IMR-90 (cell line): Measurements from ENCODE around the gene CEACAM3. TPM values are rescaled to one million over a fixed set of nuclear protein-coding genes. Genes with fewer than 3 reads are reported as not detected.

ENCODE experiments used
- ATAC-seq: fragments of 200-7000 bp; cut with Tn5 transposase; 2 replicates; pipeline ENCODE4 v1.9.1; 2020; ENCODE audit warnings: low read depth, mild to moderate bottlenecking, moderate library complexity
- BruUV-seq: library from RNA; stranded (reverse); fragments of 400-500 nt; replicated peaks from 2 replicates; lab custom pipeline; 2021; lab: Mats Ljungman, UMichigan
- CTCF ChIA-PET: fragments of 300-600 bp; formaldehyde crosslinking; extraction: SDS; loops from one replicate; lab custom pipeline; 2021; ENCODE audit warnings: antibody characterized with exemption; lab: Yijun Ruan, JAX
- POLR2A ChIA-PET: fragments of 300-600 bp; sonication (Branson Sonifier 250); formaldehyde crosslinking; loops from one replicate; lab custom pipeline; 2022; ENCODE audit warnings: antibody characterized with exemption; ENCODE audit not compliant: unreplicated experiment; lab: Charles Lee
- DNase-seq: peaks from one replicate; pipeline ENCODE4 v3.0.0; 2013
- H2AFZ ChIP-seq: replicated peaks from 2 replicates; pipeline ENCODE3; 2013; ENCODE audit warnings: low read length, mild to moderate bottlenecking; ENCODE audit not compliant: poor library complexity
- H2AK5ac ChIP-seq: 2 replicates; pipeline ENCODE4 v1.6.1; 2013; ENCODE audit warnings: low read depth, low read length, inconsistent platforms
- H2AK9ac ChIP-seq: replicated peaks from 2 replicates; pipeline ENCODE3; 2013; ENCODE audit warnings: mild to moderate bottlenecking, low read depth, low read length, moderate library complexity; ENCODE audit not compliant: poor library complexity
- H2BK120ac ChIP-seq: 2 replicates; pipeline ENCODE4 v1.6.1; 2013; ENCODE audit warnings: low read depth, low read length, inconsistent platforms
- H2BK15ac ChIP-seq: 3 replicates; pipeline ENCODE4 v1.6.1; 2013; ENCODE audit warnings: low read depth, low read length, inconsistent platforms
- H2BK20ac ChIP-seq: 2 replicates; pipeline ENCODE4 v1.6.1; 2013; ENCODE audit warnings: low read depth, mild to moderate bottlenecking, inconsistent platforms, low read length, moderate library complexity
- H2BK5ac ChIP-seq: 2 replicates; pipeline ENCODE4 v1.6.1; 2013; ENCODE audit warnings: mild to moderate bottlenecking, low read depth, low read length, inconsistent platforms; ENCODE audit not compliant: poor library complexity, severe bottlenecking
- H3K14ac ChIP-seq: replicated peaks from 2 replicates; pipeline ENCODE4 v1.6.1; 2013; ENCODE audit warnings: low read depth, low read length, inconsistent platforms
- H3K18ac ChIP-seq: 2 replicates; pipeline ENCODE4 v1.6.1; 2013; ENCODE audit warnings: low read depth, low read length, control low read depth
- H3K23ac ChIP-seq: 2 replicates; pipeline ENCODE4 v1.6.1; 2013; ENCODE audit warnings: low read depth, low read length, inconsistent platforms
- H3K27ac ChIP-seq: 2 replicates; pipeline ENCODE4 v1.5.1; 2013; ENCODE audit warnings: mild to moderate bottlenecking, control low read depth, low read length; ENCODE audit not compliant: insufficient read depth
- H3K27me3 ChIP-seq: 2 replicates; pipeline ENCODE4 v1.6.1; 2013; ENCODE audit warnings: low read length; ENCODE audit not compliant: control insufficient read depth, insufficient read depth
- H3K36me3 ChIP-seq: 2 replicates; pipeline ENCODE4 v1.6.1; 2013; ENCODE audit warnings: low read length, mixed read lengths; ENCODE audit not compliant: control insufficient read depth, insufficient read depth
- H3K4ac ChIP-seq: 2 replicates; pipeline ENCODE4 v1.6.1; 2013; ENCODE audit warnings: low read depth, low read length, inconsistent platforms
- H3K4me1 ChIP-seq: 2 replicates; pipeline ENCODE4 v1.6.1; 2013; ENCODE audit warnings: low read length, mixed read lengths; ENCODE audit not compliant: control insufficient read depth, insufficient read depth
- H3K4me2 ChIP-seq: 2 replicates; pipeline ENCODE4 v1.6.1; 2013; ENCODE audit warnings: low read depth, mild to moderate bottlenecking, control low read depth, low read length, moderate library complexity
- H3K4me3 ChIP-seq: 2 replicates; pipeline ENCODE4 v1.5.1; 2013; ENCODE audit warnings: low read depth, mild to moderate bottlenecking, control low read depth, low read length, moderate library complexity; ENCODE audit not compliant: insufficient read depth
- H3K56ac ChIP-seq: 2 replicates; pipeline ENCODE4 v1.6.1; 2013; ENCODE audit warnings: low read length, inconsistent platforms; ENCODE audit not compliant: insufficient read depth; ENCODE audit errors: extremely low read depth
- H3K79me1 ChIP-seq, 2 experiments: 2 replicates each; pipeline ENCODE4 v1.6.1; 2013; ENCODE audit warnings: low read length in 2 of 2, inconsistent platforms in 1 of 2, low read depth in 1 of 2
- H3K9ac ChIP-seq: 2 replicates; pipeline ENCODE4 v1.6.1; 2013; ENCODE audit warnings: low read depth, low read length, control low read depth
- H3K9me1 ChIP-seq: 2 replicates; pipeline ENCODE4 v1.6.1; 2013; ENCODE audit warnings: low read length, inconsistent platforms; ENCODE audit not compliant: insufficient read depth
- H3K9me3 ChIP-seq: 2 replicates; pipeline ENCODE4 v1.6.1; 2013; ENCODE audit warnings: low read length; ENCODE audit not compliant: control insufficient read depth, insufficient read depth
- H4K20me1 ChIP-seq: 2 replicates; pipeline ENCODE4 v1.6.1; 2013; ENCODE audit warnings: low read length, inconsistent platforms; ENCODE audit not compliant: insufficient read depth
- H4K5ac ChIP-seq: 2 replicates; pipeline ENCODE4 v1.6.1; 2013; ENCODE audit warnings: mild to moderate bottlenecking, low read depth, low read length, control low read depth
- H4K8ac ChIP-seq, 2 experiments: 2 replicates each; pipeline ENCODE4 v1.6.1; 2013; ENCODE audit warnings: low read depth in 2 of 2, low read length in 2 of 2, control low read depth in 1 of 2, inconsistent platforms in 1 of 2
- H4K91ac ChIP-seq: 2 replicates; pipeline ENCODE4 v1.6.1; 2013; ENCODE audit warnings: low read depth, low read length, inconsistent platforms; ENCODE audit not compliant: insufficient read depth
- BHLHE40 ChIP-seq: fragments of 150-350 bp; IDR thresholded peaks from 2 replicates; pipeline ENCODE4 v1.6.1; 2016; ENCODE audit warnings: mild to moderate bottlenecking, low read depth, low read length
- RAD21 ChIP-seq: IDR thresholded peaks from 2 replicates; pipeline ENCODE4 v1.6.1; 2012; ENCODE audit warnings: low read length, improper control_type of control experiment
- WGBS, 2 experiments: methylation state at CpG; one replicate each; pipeline versions ENCODE4 v1.1.5 to v1.1.7; 2013; ENCODE audit warnings: missing lambda C conversion rate in 2 of 2; ENCODE audit not compliant: insufficient read length in 1 of 2; ENCODE audit errors: extremely low coverage in 2 of 2; 5-methylcytosine and 5-hydroxymethylcytosine counted together
- dilution Hi-C: fragments of 300-500 bp; cut with HindIII; formaldehyde crosslinking; loops from one replicate; pipeline ENCODE4 v1.14.3; 2018; ENCODE audit warnings: low sequenced_read_pairs; ENCODE audit not compliant: unreplicated experiment
- in situ Hi-C: fragments of 300-500 bp; cut with MboI; formaldehyde crosslinking; loops from 3 replicates; pipeline ENCODE4 v1.14.3; 2019; ENCODE audit warnings: low sequenced_read_pairs, inconsistent platforms, mixed read lengths
- intact Hi-C: fragments of 100-400 bp; cut with micrococcal nuclease; formaldehyde crosslinking; loops from 2 replicates; pipeline ENCODE4 v1.10.0; 2022
- polyA plus RNA-seq, 3 experiments: library from polyadenylated mRNA; depleted of rRNA; stranded (reverse); fragments of >200 nt; gene quantifications; 2 replicates each; pipeline ENCODE4 v1.2.3, GENCODE V29; 2012; ENCODE audit warnings: low replicate concordance in 1 of 3
- total RNA-seq: library from RNA; depleted of rRNA; stranded (reverse); fragments of >200 nt; gene quantifications from 2 replicates; pipeline ENCODE4 v1.2.3, GENCODE V29; 2012

The CEACAM3 gene
- total and polyA plus RNA-seq, 2 of the 4 experiments (the other 2 are of a cell fraction), result not detected

DNA sequence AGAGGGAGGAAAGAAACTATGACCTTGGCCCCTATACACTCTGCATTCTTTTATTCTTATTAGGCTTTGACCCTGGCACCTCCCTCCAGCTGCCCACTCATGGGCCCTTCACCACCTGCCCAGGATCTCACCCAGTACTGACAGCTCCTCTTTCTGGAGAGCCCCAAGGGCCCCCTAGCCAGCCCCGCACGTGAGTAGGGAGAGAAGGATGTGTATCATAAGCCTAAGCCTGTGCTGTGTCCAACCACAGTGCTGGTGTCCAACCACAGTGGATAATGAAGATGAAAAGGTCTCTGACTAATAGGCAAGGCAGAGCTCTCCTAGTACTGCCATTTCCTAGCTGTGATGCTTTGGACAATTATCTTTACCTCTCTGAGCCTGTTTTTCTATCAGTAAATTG lies 52.7 kb downstream of the CEACAM3 start:
- peaks cover 40% of the 10 kb centered on the region for H3K27me3 ChIP-seq
- no peaks in the 10 kb centered on the region for H3K9me3 ChIP-seq
- H3K4me1 ChIP-seq, result no peaks in the 10 kb centered on the region
- POLR2A ChIA-PET, result no interaction called here
- no peak overlapping the region for H3K56ac ChIP-seq
- intact Hi-C loops (no loop called here), in situ Hi-C loops (no loop called here), dilution Hi-C loops (no loop called here)
- ATAC-seq (no peak), DNase-seq (no peak)
- no peaks in the 10 kb centered on the region for H4K20me1 ChIP-seq
- H3K79me1 ChIP-seq, result no peaks in the 10 kb centered on the region
- TF ChIP-seq RAD21, result no peak
- peak; percentile 60 for TF ChIP-seq BHLHE40
- no peak overlapping the region for H4K8ac ChIP-seq
- no peak overlapping the region for H4K91ac ChIP-seq
- no peak overlapping the region for H2BK5ac ChIP-seq
- H3K18ac ChIP-seq, result no peak overlapping the region
- no peak overlapping the region for H2AK9ac ChIP-seq
- BruUV-seq, result no TSS peak
- no peaks in the 10 kb centered on the region for H3K36me3 ChIP-seq
- WGBS, 2 experiments, result no CpG with 5 or more reads among the region's 2 CpGs
- no peak overlapping the region for H2AFZ ChIP-seq
- H2BK15ac ChIP-seq, result no peak overlapping the region
- CTCF ChIA-PET, result no interaction called here
- H3K4me3 ChIP-seq, result no peak overlapping the region
- no peak overlapping the region for H2BK20ac ChIP-seq
- H3K9me1 ChIP-seq, result no peaks in the 10 kb centered on the region
- H4K5ac ChIP-seq, result no peak overlapping the region
- H3K4ac ChIP-seq, result no peak overlapping the region
- no peak overlapping the region for H3K9ac ChIP-seq
- H3K23ac ChIP-seq, result no peak overlapping the region
- no peak overlapping the region for H2AK5ac ChIP-seq
- no peak overlapping the region for H3K4me2 ChIP-seq
- no peak overlapping the region for H2BK120ac ChIP-seq
- H3K27ac ChIP-seq, result no peak overlapping the region
- no peak overlapping the region for H3K14ac ChIP-seq
